MCF 10A (cell line): ENCODE measurements around the gene MRPL57. TPM values are rescaled to one million over a fixed set of nuclear protein-coding genes. Genes with fewer than 3 reads are reported as not detected.

ENCODE experiments used
- Bru-seq: library from RNA; stranded (reverse); fragments of 400-500 nt; gene quantifications from one replicate; lab custom pipeline; 2021; lab: Mats Ljungman, UMichigan
- BruChase-seq, 2 experiments: library from RNA; stranded (reverse); fragments of 400-500 nt; gene quantifications; one replicate each; lab custom pipeline; 2021; lab: Mats Ljungman, UMichigan
- BruUV-seq: library from RNA; stranded (reverse); fragments of 400-500 nt; replicated peaks from 2 replicates; lab custom pipeline; 2021; lab: Mats Ljungman, UMichigan
- CTCF ChIA-PET: fragments of 300-600 bp; sonication (Branson Sonifier 250); formaldehyde crosslinking; extraction: SDS; loops from one replicate; lab custom pipeline; 2021; ENCODE audit warnings: antibody characterized with exemption, inconsistent platforms; lab: Yijun Ruan, JAX
- POLR2A ChIA-PET: fragments of 300-600, 350-650 bp; sonication (Branson Sonifier 250); formaldehyde crosslinking; extraction: SDS; loops from one replicate; lab custom pipeline; 2020; ENCODE audit warnings: antibody characterized with exemption, inconsistent platforms; lab: Yijun Ruan, JAX
- DNase-seq: peaks from one replicate; pipeline ENCODE4 v3.0.0-alpha.2; 2018; ENCODE audit not compliant: unreplicated experiment
- H3K27ac Mint-ChIP-seq: one replicate; pipeline ENCODE4 v1.8.0; 2022; ENCODE audit warnings: mild to moderate bottlenecking, low read depth, mixed read lengths; ENCODE audit not compliant: unreplicated experiment
- H3K27me3 Mint-ChIP-seq: one replicate; pipeline ENCODE4 v1.8.0; 2022; ENCODE audit warnings: mixed read lengths; ENCODE audit not compliant: insufficient read depth, unreplicated experiment
- H3K36me3 Mint-ChIP-seq: one replicate; pipeline ENCODE4 v1.8.0; 2022; ENCODE audit warnings: mild to moderate bottlenecking, moderate library complexity, mixed read lengths; ENCODE audit not compliant: insufficient read depth, unreplicated experiment
- H3K4me1 Mint-ChIP-seq: one replicate; pipeline ENCODE4 v1.8.0; 2022; ENCODE audit warnings: mixed read lengths; ENCODE audit not compliant: insufficient read depth, unreplicated experiment
- H3K4me3 Mint-ChIP-seq: one replicate; pipeline ENCODE4 v1.8.0; 2022; ENCODE audit warnings: mild to moderate bottlenecking, moderate library complexity, mixed read lengths; ENCODE audit not compliant: unreplicated experiment
- H3K9me3 Mint-ChIP-seq: one replicate; pipeline ENCODE4 v1.8.0; 2022; ENCODE audit warnings: mixed read lengths; ENCODE audit not compliant: unreplicated experiment
- CTCF ChIP-seq: fragments of 200-600 bp; IDR thresholded peaks from one replicate; pipeline ENCODE4 v1.8.0; 2022; ENCODE audit warnings: antibody characterized with exemption, mild to moderate bottlenecking; ENCODE audit not compliant: unreplicated experiment
- intact Hi-C: fragments of 100-400 bp; cut with micrococcal nuclease; formaldehyde crosslinking; loops from 2 replicates; pipeline ENCODE4 v1.14.1; 2022
- long read RNA-seq: library from polyadenylated mRNA; stranded (forward); transcript quantifications from one replicate; pipeline ENCODE4 v2.0.0, GENCODE V29; 2022
- total RNA-seq: library from RNA; stranded (reverse); gene quantifications from 2 replicates; pipeline ENCODE4 v1.2.3, GENCODE V29; 2022

MRPL57 gene
- total RNA-seq (16.8 and 20.8 TPM in 2 replicates), Bru-seq, nascent RNA (percentile 86 among the genes with signal in this experiment), BruChase-seq, experiment 1, labeled RNA remaining after a 6-hour chase (percentile 92 among the genes with signal in this experiment), BruChase-seq, experiment 2, labeled RNA remaining after a 2-hour chase (percentile 90 among the genes with signal in this experiment)
- long read RNA-seq, transcript MRPL57-201 (2 exons, 2,246 nt), result major isoform, 149 of 171 reads
- long read RNA-seq, partial matches to known transcripts, result 0 of 171 reads
- long read RNA-seq, other reads (novel, unspliced or antisense), result 22 of 171 reads

GRCh38 chr13:21176215-21176981 is at the start of gene MRPL57, which contains the start of gene SKA3:
Gene MRPL57 (plus strand): TSS chr13:21176658. CDS start chr13:21176917, 259 bp downstream.
Gene SKA3 (minus strand): TSS chr13:21176552. CDS start chr13:21176477, 75 bp downstream.
- intact Hi-C loops, result loop anchor here (5.0 kb wide), 1 partner anchor 121 kb away; no protein-coding TSS in a partner anchor
- CTCF ChIA-PET, result interaction anchor here (0.6 to 2.7 kb wide), 11 partner anchors 11 to 1012 kb away, joined by 3 to 15 read pairs (median 4); no protein-coding TSS in a partner anchor
- BruUV-seq, result no TSS peak
- POLR2A ChIA-PET, result interaction anchor here (0.6 to 3.7 kb wide), 32 partner anchors 12 to 720 kb away, joined by 3 to 52 read pairs (median 3); partner anchors contain the start of genes LATS2, MICU2 and ZDHHC20
- peaks cover 20% of the 10 kb centered on the region for H3K36me3 Mint-ChIP-seq
- H3K27me3 Mint-ChIP-seq, result no peaks in the 10 kb centered on the region
- no peak for TF ChIP-seq CTCF
- no peaks in the 10 kb centered on the region for H3K9me3 Mint-ChIP-seq
- H3K4me3 Mint-ChIP-seq, result peak within 1 kb of the TSS; percentile 99
- H3K27ac Mint-ChIP-seq, result peak within 1 kb of the TSS; percentile 90
- peak; percentile 92 for DNase-seq
- H3K4me1 Mint-ChIP-seq, result no peaks in the 10 kb centered on the region

- ChIA-PET CTCF (interaction anchor here (1.0 to 3.1 kb wide), 2 partner anchors 47 to 186 kb away, joined by 4 to 8 read pairs; no protein-coding TSS in a partner anchor), POLR2A (no interaction called here)
- no peaks in the 10 kb centered on the region for H3K36me3 Mint-ChIP-seq
- H3K4me3 Mint-ChIP-seq, result no peak overlapping the region
- DNase-seq, result no peak
- H3K27ac Mint-ChIP-seq, result no peak overlapping the region
- intact Hi-C loops, result no loop called here
- TF ChIP-seq CTCF, result no peak
- BruUV-seq, result no TSS peak
- H3K9me3 Mint-ChIP-seq, result no peaks in the 10 kb centered on the region
- peaks cover 8% of the 10 kb centered on the region for H3K4me1 Mint-ChIP-seq
- no peaks in the 10 kb centered on the region for H3K27me3 Mint-ChIP-seq
Observed at GRCh38 chr13:21130116-21130515, 46.3 kb upstream of the MRPL57 start.

- CTCF ChIA-PET, result interaction anchor here (0.6 to 3.0 kb wide), 14 partner anchors 17 to 893 kb away, joined by 3 to 27 read pairs (median 4); no protein-coding TSS in a partner anchor
- intact Hi-C loops, result no loop called here
- Mint-ChIP-seq H3K27me3 (no peaks in the 10 kb centered on the region), H3K4me3 (no peak overlapping the region), H3K4me1 (peaks cover 8% of the 10 kb centered on the region), H3K27ac (no peak overlapping the region), H3K9me3 (no peaks in the 10 kb centered on the region), H3K36me3 (no peaks in the 10 kb centered on the region)
- POLR2A ChIA-PET, result interaction anchor here (0.7 to 1.2 kb wide), 6 partner anchors 63 to 411 kb away, joined by 3 to 5 read pairs (median 4); no protein-coding TSS in a partner anchor
- BruUV-seq, result no TSS peak
- DNase-seq, result no peak
- TF ChIP-seq CTCF, result no peak
Observed at GRCh38 chr13:21133077-21133476, 43.4 kb upstream of the MRPL57 start.
